ENCODE measurements around the gene INSIG1. TPM values are rescaled to one million over a fixed set of nuclear protein-coding genes. Genes with fewer than 3 reads are reported as not detected.
A peak's percentile ranks its signal among the peaks of the same experiment; 100 is the strongest.

Gene INSIG1
- total and polyA plus RNA-seq, 4 donors: 14.1 to 48.3 (median 26.1) TPM

GRCh38 chr7:155355745-155356144 is 58.1 kb downstream of the INSIG1 start:
- WGBS, 2 donors: 73 to 76% methylated on average over 8 of the region's 8 CpGs
- Histone ChIP-seq H3K4me3 (ENCODE audit: low read length in 2 of 2) (no peak overlapping the region), H3K27ac (ENCODE audit: low read depth in 1 of 2, low read length in 2 of 2) (no peak overlapping the region), H3K27me3 (ENCODE audit: control insufficient read depth in 1 of 2, insufficient read depth in 2 of 2, low read length in 1 of 2) (no peaks in the 10 kb centered on the region), H3K9me3 (ENCODE audit: control insufficient read depth, low read length) (no peaks in the 10 kb centered on the region), H3K36me3 (ENCODE audit: control insufficient read depth in 1 of 2, insufficient read depth in 2 of 2, low read length in 1 of 2) (no peaks in the 10 kb centered on the region), H3K4me1 (ENCODE audit: control insufficient read depth in 1 of 2, insufficient read depth in 2 of 2, low read length in 2 of 2) (no peaks in the 10 kb centered on the region)
- intact Hi-C loops (cut with DNase I): no loop called here
- ATAC-seq (ENCODE audit: low FRiP score) (no peak), DNase-seq (no peak)

DNA sequence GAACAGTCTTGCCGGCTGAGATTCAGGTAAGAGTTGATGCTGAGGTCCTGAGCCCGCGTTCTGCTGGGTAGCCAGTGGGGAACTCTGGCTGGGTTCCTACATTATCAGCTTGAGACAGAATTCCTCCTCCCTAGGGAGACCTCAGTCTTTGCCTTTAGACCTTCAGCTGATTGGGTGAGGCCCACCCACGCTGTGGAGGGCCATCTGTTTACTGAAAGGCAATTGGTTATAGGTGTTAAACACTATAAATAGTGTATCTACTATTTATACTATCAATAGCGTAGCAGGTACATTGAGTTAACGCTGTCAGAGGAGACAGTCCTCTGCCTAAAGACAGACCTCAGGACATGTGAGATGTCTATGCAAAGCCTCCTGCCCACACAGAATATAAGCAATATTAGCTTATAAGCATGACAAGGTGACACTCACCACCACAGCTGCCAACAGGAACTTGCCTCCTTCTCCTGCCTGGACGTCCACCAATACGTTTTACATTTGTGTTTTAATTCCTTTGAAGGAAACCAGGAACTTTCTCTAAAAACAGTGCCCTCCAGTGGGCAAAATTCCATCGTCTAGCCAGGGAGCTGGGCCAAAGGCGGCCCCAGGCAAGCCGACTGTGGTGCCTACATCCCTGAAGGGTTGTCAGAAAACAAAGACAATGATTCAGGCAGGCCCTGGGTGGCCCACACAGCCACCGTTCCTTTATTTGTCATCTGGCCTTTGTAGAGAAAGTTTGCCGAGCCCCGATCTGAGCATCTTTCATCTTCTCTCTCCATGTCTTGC is 58.8 kb downstream of the INSIG1 start:
- no peaks in the 10 kb centered on the region for H3K4me1 ChIP-seq (ENCODE audit: control insufficient read depth in 1 of 2, insufficient read depth in 2 of 2, low read length in 2 of 2)
- no peak for ATAC-seq (ENCODE audit: low FRiP score)
- no peaks in the 10 kb centered on the region for H3K36me3 ChIP-seq (ENCODE audit: control insufficient read depth in 1 of 2, insufficient read depth in 2 of 2, low read length in 1 of 2)
- peak in 1 of 2 donors; percentile 45 for DNase-seq
- 36 to 37% methylated on average over 14 of the region's 14 CpGs for WGBS, 2 donors
- H3K4me3 ChIP-seq (ENCODE audit: low read length in 2 of 2): no peak overlapping the region
- no peak overlapping the region for H3K27ac ChIP-seq (ENCODE audit: low read depth in 1 of 2, low read length in 2 of 2)
- intact Hi-C loops (cut with DNase I): no loop called here
- H3K27me3 ChIP-seq (ENCODE audit: control insufficient read depth in 1 of 2, insufficient read depth in 2 of 2, low read length in 1 of 2): no peaks in the 10 kb centered on the region
- H3K9me3 ChIP-seq (ENCODE audit: control insufficient read depth, low read length): no peaks in the 10 kb centered on the region

GRCh38 chr7:155357573-155358041 is 59.9 kb downstream of the INSIG1 start:
- Histone ChIP-seq H3K36me3 (ENCODE audit: control insufficient read depth in 1 of 2, insufficient read depth in 2 of 2, low read length in 1 of 2) (no peaks in the 10 kb centered on the region), H3K27ac (ENCODE audit: low read depth in 1 of 2, low read length in 2 of 2) (no peak overlapping the region), H3K9me3 (ENCODE audit: control insufficient read depth, low read length) (no peaks in the 10 kb centered on the region), H3K4me1 (ENCODE audit: control insufficient read depth in 1 of 2, insufficient read depth in 2 of 2, low read length in 2 of 2) (no peaks in the 10 kb centered on the region), H3K4me3 (ENCODE audit: low read length in 2 of 2) (no peak overlapping the region), H3K27me3 (ENCODE audit: control insufficient read depth in 1 of 2, insufficient read depth in 2 of 2, low read length in 1 of 2) (no peaks in the 10 kb centered on the region)
- intact Hi-C loops (cut with DNase I): no loop called here
- DNase-seq (no peak), ATAC-seq (ENCODE audit: low FRiP score) (no peak)
- WGBS, 2 donors: 50 to 58% methylated on average over 14 of the region's 14 CpGs

DNA sequence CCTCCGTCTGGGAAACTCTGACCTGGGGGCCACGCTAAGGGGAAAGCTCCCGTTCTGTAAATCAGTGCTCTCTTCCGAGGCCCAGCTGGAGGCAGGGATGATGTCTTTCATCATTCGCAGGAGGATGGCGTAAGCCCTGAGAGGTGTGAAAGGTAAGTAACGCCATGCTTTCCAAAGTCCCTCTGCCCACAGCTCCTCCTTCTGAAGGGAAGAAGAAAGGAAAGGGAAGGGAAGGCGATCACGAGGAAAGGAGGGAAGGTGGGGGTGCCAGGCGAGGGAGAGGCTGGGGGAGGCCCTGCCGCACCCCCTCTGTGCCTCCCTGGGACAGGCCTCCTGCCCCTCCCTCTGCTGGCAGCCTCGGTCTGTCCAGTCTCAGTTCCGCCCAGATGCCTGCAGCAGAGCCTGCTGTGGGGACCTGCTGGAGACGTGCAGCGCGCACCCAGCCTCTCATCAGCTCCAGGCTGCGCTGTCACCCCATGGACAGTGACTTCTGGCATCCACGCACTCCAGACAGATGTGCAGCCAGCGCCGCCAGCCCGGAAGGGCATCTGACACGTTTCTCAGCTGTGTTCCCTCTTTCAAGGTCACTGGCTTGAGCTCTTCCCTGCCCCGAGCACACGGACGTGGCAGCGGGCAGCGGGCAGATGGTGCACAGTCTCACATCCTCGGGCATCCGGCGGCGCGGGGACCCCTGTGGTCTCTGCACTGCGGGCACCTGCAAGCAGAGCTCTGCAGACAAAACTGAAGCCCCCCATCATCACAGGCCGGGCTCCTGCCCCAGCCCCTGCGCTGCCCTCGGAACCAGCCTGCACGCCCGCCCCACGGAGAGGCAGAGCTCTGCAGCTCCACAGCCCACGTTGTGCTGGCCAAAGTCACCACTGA is 60.6 kb downstream of the INSIG1 start:
- H3K4me1 ChIP-seq (ENCODE audit: control insufficient read depth in 1 of 2, insufficient read depth in 2 of 2, low read length in 2 of 2): no peaks in the 10 kb centered on the region
- no peaks in the 10 kb centered on the region for H3K9me3 ChIP-seq (ENCODE audit: control insufficient read depth, low read length)
- no peak for ATAC-seq (ENCODE audit: low FRiP score)
- 56 to 57% methylated on average over 36 to 40 of the region's 40 CpGs for WGBS, 2 donors
- H3K4me3 ChIP-seq (ENCODE audit: low read length in 2 of 2): no peak overlapping the region
- peak in 1 of 2 donors; percentile 57 for DNase-seq
- H3K27me3 ChIP-seq (ENCODE audit: control insufficient read depth in 1 of 2, insufficient read depth in 2 of 2, low read length in 1 of 2): no peaks in the 10 kb centered on the region
- H3K36me3 ChIP-seq (ENCODE audit: control insufficient read depth in 1 of 2, insufficient read depth in 2 of 2, low read length in 1 of 2): no peaks in the 10 kb centered on the region
- intact Hi-C loops (cut with DNase I): no loop called here
- H3K27ac ChIP-seq (ENCODE audit: low read depth in 1 of 2, low read length in 2 of 2): no peak overlapping the region

DNA sequence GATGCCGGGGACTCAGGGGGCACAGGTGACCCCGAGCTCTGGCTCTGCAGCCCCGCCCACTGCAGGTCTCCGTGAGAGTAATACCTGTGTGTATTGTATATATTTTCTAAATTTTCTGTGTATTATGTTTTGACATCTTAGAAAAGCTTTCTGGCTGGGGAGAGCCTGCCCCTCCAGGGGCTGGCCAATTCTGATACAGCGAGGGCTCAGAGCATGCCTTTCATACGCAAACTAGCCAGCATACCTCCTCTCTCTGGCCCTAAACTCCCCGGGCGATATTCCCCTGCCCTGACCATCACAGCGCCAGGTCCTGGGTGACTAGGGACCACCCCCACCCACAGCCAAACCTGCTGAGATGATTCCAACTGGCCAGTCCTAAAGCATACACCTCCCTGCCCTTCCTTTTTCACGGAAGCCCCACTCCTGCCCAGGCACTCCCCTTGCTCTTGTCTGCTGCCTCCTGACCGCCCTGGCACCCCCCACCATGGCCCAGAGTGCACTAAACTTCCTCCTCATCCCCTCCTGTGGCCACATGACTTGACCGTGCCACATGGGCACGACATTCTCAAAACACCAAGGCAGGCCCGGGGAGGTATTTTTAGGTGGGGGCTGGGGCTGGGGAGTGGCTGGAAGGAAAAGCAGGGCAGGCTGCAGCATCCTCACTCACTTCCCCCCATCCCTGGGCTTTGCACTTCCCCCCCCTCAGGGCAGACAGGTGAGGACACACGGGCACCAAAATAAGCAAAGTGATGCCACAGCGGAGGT is 61.5 kb downstream of the INSIG1 start:
- H3K9me3 ChIP-seq (ENCODE audit: control insufficient read depth, low read length): no peaks in the 10 kb centered on the region
- intact Hi-C loops (cut with DNase I): no loop called here
- H3K4me1 ChIP-seq (ENCODE audit: control insufficient read depth in 1 of 2, insufficient read depth in 2 of 2, low read length in 2 of 2): no peaks in the 10 kb centered on the region
- no peaks in the 10 kb centered on the region for H3K36me3 ChIP-seq (ENCODE audit: control insufficient read depth in 1 of 2, insufficient read depth in 2 of 2, low read length in 1 of 2)
- no peak overlapping the region for H3K4me3 ChIP-seq (ENCODE audit: low read length in 2 of 2)
- no peak overlapping the region for H3K27ac ChIP-seq (ENCODE audit: low read depth in 1 of 2, low read length in 2 of 2)
- no peak for ATAC-seq (ENCODE audit: low FRiP score)
- peak in 1 of 2 donors; percentile 55 for DNase-seq
- WGBS, 2 donors: 45 to 49% methylated on average over 15 to 16 of the region's 16 CpGs
- no peaks in the 10 kb centered on the region for H3K27me3 ChIP-seq (ENCODE audit: control insufficient read depth in 1 of 2, insufficient read depth in 2 of 2, low read length in 1 of 2)

Other genes with a start within 250 kb of the INSIG1 start
- not detected for gene HTR5A, start 227.6 kb upstream of the INSIG1 start, total RNA-seq
- gene HTR5A, start 227.6 kb upstream of the INSIG1 start, polyA plus RNA-seq: not detected
- not detected for gene EN2, start 160.3 kb downstream of the INSIG1 start, total RNA-seq
- not detected for gene EN2, start 160.3 kb downstream of the INSIG1 start, polyA plus RNA-seq
- gene CNPY1, start 248.7 kb downstream of the INSIG1 start, total RNA-seq: not detected
- not detected for gene CNPY1, start 248.7 kb downstream of the INSIG1 start, polyA plus RNA-seq